Stomach (tissue), 4 donors: ENCODE results near the gene SFRP5.

Experiments
- CTCF ChIP-seq, 7 experiments: fragments of 450-650 bp in 4 of 7; fragments of 200-600 bp in 3 of 7; sonication (generic) in 3 of 7; IDR thresholded peaks; one replicate each; pipeline ENCODE4 v1.5.1; 2016 to 2019; ENCODE audit warnings: antibody characterized with exemption in 7 of 7, control low read depth in 2 of 7, mild to moderate bottlenecking in 1 of 7
- POLR2A ChIP-seq, 4 donors: fragments of 450-650 bp; IDR thresholded peaks; one replicate each; pipeline ENCODE4 v1.6.1; 2016; ENCODE audit warnings: antibody characterized with exemption in 4 of 4, control low read depth in 2 of 4, mild to moderate bottlenecking in 1 of 4, moderate library complexity in 1 of 4

GRCh38 chr10:97764519-97764931 is 7.3 kb downstream of the SFRP5 start:
- TF ChIP-seq CTCF (IDR thresholded peaks at IDR 0.05) (no peak), POLR2A (IDR thresholded peaks at IDR 0.05) (no peak)
